LNCAP (cell line): ENCODE data around the gene SRGAP3.

ENCODE experiments used
- CTCF ChIP-seq: fragments of 450-650 bp; IDR thresholded peaks from 2 replicates; pipeline ENCODE4 v1.5.1; 2017; ENCODE audit warnings: mild to moderate bottlenecking

The SRGAP3 gene

DNA sequence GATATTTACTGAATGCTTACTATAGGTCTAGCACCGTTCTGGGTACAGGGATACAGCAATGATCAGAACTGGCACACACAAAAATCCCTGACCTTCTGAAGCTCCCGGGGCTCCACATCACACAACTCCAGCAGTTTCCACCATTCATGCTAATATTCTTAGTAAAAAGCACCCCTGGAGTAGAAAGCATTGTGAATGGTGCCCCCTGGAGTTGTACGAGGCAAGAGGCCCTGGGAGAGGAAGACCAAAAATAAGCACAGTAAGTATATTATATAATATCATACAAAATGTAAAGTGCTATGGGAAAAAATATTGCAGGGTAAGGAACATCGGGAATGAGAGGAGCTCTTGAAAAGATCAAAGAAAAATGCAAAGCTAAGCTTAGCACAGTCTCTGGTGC, 790 bp upstream of the SRGAP3 start:
- peak; percentile 33; the same call in 1 of the 2 replicates for TF ChIP-seq CTCF

GRCh38 chr3:9248522-9249271, 749 bp downstream of the SRGAP3 start:
- no peak for TF ChIP-seq CTCF

- no peak for TF ChIP-seq CTCF
These were observed 1.4 kb downstream of the SRGAP3 start for GRCh38 chr3:9247941-9248521.

- TF ChIP-seq CTCF: no peak
These were observed 2.0 kb downstream of the SRGAP3 start for GRCh38 chr3:9247361-9247940.

DNA sequence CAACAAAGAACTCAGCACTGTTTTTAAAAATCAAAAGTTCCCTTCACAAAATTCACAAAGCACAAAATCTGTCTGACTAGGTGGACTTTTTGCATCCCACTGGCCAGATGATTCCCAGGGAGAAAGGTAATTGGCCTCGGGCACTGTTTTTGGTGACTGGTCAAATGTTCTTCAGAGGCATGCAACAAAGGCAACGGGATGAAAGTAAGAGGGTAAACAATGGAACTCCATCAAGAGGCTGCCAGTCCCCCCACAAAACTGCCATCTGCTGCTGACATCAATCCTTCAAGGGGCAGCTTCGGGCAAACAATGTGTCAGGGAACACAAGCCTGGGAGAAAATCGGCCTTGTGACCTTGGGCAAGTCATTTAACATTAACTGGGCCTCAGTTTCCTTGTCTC, 3.3 kb downstream of the SRGAP3 start:
- TF ChIP-seq CTCF: no peak

DNA sequence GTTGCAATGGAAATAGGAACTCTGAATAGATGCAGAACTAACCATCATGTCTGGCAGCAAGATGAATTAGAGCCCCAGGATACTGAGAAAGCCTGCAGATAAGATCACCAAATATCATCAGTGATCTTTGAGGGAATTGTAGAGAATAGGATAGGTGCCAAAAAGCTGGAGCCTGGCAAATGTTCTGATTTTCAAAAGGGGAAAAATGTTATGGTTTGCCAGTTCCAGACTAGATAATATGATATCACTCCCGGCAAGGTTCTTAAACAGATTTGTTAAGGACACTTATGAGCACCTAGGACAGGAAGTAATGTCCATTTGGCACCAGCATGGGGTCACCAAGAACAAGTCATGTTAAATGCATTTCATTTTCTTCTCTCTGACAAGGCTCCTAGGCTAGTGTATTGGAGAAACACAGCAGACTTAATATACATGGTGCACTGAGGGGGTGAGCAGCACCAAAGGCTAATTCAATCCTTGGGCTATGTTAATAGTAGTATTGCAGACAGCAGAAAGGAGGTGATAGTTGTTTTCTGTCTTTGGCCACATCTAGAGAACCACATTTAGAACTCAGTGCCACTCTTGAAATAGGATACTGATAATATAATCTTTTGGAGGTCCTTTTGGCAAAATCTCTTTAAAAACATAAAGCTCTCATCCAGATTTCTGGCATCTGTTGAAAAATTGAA, 4.8 kb downstream of the SRGAP3 start:
- no peak for TF ChIP-seq CTCF

DNA sequence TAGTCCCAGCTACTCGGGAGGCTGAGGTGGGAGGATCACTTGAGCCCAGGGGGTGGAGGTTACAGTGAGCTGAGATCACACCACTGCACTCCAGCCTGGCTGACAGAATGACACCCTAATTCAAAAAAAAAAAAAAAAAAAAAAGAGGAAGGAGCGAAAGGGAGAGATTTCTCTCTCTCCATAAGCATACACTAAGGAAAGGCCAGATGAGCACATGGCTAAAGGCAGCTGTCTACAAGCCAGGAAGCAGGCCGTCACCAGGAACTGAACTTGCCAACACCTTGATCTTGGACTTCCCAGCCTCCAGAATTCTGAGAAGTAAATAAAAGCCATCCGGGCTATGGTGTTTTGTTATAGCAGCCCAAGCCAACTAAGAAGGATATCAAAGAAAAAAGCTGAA, 7.5 kb downstream of the SRGAP3 start:
- TF ChIP-seq CTCF: no peak
